Mesodermal cell (in vitro differentiated cells): ENCODE data around the gene VPREB1.

Source experiments
- H3K27ac ChIP-seq: 2 replicates; pipeline ENCODE4 v1.7.0; 2013; ENCODE audit warnings: mild to moderate bottlenecking, low read depth, low read length, moderate library complexity; ENCODE audit not compliant: severe bottlenecking
- H3K36me3 ChIP-seq: 2 replicates; pipeline ENCODE4 v1.7.1; 2013; ENCODE audit warnings: mild to moderate bottlenecking, low read length, moderate library complexity; ENCODE audit not compliant: control insufficient read depth, insufficient read depth
- H3K4me1 ChIP-seq: one replicate; pipeline ENCODE4 v1.7.1; 2013; ENCODE audit warnings: mild to moderate bottlenecking, low read length; ENCODE audit not compliant: insufficient read depth, control insufficient read depth, poor library complexity, severe bottlenecking
- H3K4me3 ChIP-seq: 2 replicates; pipeline ENCODE4 v1.7.0; 2013; ENCODE audit warnings: low read length, control low read depth, mild to moderate bottlenecking; ENCODE audit not compliant: insufficient read depth, poor library complexity, severe bottlenecking; ENCODE audit errors: extremely low read depth
- H3K9me3 ChIP-seq: 2 replicates; pipeline ENCODE4 v1.7.1; 2013; ENCODE audit warnings: mild to moderate bottlenecking, low read length, moderate library complexity; ENCODE audit not compliant: control insufficient read depth
- WGBS, 2 experiments: methylation state at CpG; one replicate each; pipeline ENCODE4 v1.1.5; 2013; ENCODE audit warnings: missing lambda C conversion rate in 2 of 2; ENCODE audit not compliant: insufficient coverage in 2 of 2; 5-methylcytosine and 5-hydroxymethylcytosine counted together

The VPREB1 gene

DNA sequence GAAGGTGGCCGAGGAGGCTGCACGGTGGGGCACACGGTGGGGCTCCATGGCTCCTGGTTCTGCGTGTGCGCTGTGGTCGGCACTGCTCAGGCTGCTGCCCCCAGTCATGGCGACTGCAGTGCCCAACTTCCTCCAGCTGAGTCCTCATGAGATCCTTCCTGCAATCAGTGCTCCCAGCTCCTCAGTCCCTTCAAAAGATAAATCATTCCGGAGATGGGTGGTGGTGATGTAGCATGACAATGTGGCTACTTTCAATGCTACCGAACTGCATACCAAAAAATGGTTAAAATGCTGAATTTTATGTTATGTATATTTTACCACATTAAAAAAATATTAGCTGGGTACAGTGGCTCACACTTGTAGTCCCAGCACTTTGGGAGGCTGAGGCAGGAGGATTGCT lies 14.1 kb upstream of the VPREB1 start:
- H3K27ac ChIP-seq = no peak overlapping the region
- no peaks in the 10 kb centered on the region for H3K36me3 ChIP-seq
- 79 to 88% methylated on average over 6 of the region's 9 CpGs for WGBS, 2 experiments
- no peaks in the 10 kb centered on the region for H3K9me3 ChIP-seq
- H3K4me3 ChIP-seq = no peak overlapping the region
- no peaks in the 10 kb centered on the region for H3K4me1 ChIP-seq

DNA sequence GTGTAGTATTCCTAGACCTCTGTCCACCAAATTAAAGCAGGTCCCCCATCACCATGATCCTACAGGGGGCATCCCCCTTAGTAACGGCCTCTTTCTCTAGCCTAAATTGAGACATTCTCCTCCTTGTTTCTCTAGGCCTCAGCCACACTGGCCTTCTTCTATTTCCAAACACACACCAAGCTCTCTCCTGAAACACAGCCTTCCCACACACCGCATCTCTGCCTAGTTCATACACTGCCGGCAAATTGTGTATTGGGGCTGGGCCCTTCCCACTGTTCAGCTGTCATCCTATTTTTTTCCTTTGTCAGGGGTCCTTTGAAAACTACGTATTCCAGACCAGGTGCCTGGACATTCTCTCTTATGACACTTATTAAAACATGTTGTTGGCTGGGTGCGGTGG lies 11.5 kb upstream of the VPREB1 start:
- WGBS, 2 experiments = 82 to 89% methylated on average over 4 to 5 of the region's 5 CpGs
- Histone ChIP-seq H3K27ac (no peak overlapping the region), H3K9me3 (no peaks in the 10 kb centered on the region), H3K4me1 (no peaks in the 10 kb centered on the region), H3K36me3 (no peaks in the 10 kb centered on the region), H3K4me3 (no peak overlapping the region)

DNA sequence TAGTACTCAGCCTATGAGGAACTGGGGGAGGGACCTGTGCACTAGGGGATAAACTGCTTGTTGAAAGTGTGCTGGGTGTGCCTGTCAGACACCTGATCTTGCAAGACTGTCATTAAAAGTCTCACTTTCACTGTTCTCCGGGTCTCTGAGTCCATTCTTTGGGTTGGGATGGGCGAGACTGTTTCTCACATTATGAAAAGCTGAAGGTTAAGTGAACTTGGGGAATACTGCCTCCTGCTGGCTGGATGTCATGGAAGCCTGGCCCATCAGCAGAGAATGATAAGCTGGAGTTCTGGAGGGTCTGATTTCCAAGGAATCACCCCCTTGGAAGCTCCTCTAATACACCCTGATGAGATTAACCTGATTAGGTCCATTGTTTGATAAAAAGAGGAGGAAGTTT lies 9.0 kb upstream of the VPREB1 start:
- Histone ChIP-seq H3K4me3 (no peak overlapping the region), H3K27ac (no peak overlapping the region), H3K9me3 (no peaks in the 10 kb centered on the region), H3K36me3 (no peaks in the 10 kb centered on the region), H3K4me1 (no peaks in the 10 kb centered on the region)
- WGBS, 2 experiments = 30% methylated on average over 2 of the region's 2 CpGs; no CpG with 5 or more reads in 1 of the 2 experiments

DNA sequence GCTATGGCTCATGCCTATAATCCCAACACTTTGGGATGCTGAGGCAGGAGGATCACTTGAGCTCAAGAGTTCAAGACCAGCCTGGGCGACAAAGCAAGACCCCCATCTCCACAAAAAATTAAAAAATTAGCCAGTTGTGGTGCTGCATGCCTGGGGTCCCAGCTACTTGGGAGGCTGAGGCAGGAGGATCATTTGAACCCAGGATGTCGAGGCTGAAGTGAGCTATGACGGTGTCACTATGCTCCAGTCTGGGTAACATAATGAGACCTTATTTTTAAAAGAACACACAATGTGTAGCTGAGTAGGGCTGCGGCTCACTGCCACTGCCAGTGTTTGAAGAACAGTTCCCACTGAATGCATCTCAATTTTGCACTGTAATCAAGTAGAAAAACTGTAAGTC lies 7.1 kb upstream of the VPREB1 start:
- no peak overlapping the region for H3K4me3 ChIP-seq
- H3K4me1 ChIP-seq = no peaks in the 10 kb centered on the region
- no peak overlapping the region for H3K27ac ChIP-seq
- H3K36me3 ChIP-seq = no peaks in the 10 kb centered on the region
- 83 to 87% methylated on average over 3 to 4 of the region's 4 CpGs for WGBS, 2 experiments
- no peaks in the 10 kb centered on the region for H3K9me3 ChIP-seq

DNA sequence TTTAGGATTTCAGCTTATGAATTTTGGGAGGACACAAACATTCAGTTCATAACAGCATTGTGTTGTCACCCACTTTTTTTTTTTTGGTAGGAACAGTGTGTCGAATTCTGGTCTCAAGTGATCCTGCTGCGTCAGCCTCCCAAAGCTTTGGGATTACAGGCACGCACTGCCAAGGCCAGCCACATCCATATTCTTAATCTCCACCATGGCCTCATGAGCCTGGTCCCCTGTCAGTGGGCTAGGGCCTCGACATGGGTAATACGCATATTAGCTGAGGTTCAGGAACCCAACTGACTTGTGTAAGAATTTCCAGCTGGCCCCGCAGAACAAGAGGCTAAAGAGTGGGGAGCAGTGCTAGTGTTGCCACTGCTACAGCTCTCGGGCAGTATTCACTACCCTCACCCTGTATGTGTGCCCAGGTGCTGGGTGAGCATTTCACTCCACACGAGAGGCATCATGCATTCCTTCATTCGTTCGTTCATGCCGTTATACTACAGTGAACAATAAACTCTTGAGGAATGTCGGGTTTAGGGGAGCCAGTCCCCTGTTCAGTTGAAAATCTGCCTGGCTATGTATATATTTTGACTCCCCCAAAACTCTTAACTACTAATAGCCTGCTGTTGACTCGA lies 5.2 kb upstream of the VPREB1 start:
- H3K4me3 ChIP-seq = no peak overlapping the region
- H3K9me3 ChIP-seq = no peaks in the 10 kb centered on the region
- no peaks in the 10 kb centered on the region for H3K4me1 ChIP-seq
- no peak overlapping the region for H3K27ac ChIP-seq
- no peaks in the 10 kb centered on the region for H3K36me3 ChIP-seq
- 75 to 83% methylated on average over 9 to 10 of the region's 13 CpGs for WGBS, 2 experiments

DNA sequence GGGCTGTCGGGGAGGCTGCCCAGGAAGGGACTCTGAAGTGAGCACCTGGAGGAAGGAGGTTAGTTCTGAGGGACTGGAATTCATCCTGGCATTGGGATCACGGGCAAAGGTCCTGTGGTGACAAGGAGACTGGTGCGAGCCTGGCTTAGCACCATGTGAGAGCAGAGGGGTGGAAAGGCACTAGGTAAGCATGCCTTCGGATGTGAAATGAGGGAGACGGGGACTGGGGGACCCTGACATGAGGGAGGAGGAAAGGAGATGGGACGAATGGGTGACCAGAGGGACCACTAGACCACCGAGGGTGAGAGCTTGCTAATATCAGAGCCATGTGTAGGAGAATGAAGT lies 3.1 kb upstream of the VPREB1 start:
- Histone ChIP-seq H3K4me3 (no peak overlapping the region), H3K36me3 (no peaks in the 10 kb centered on the region), H3K27ac (no peak overlapping the region), H3K4me1 (no peaks in the 10 kb centered on the region), H3K9me3 (no peaks in the 10 kb centered on the region)
- 77 to 79% methylated on average over 6 to 7 of the region's 7 CpGs for WGBS, 2 experiments

DNA sequence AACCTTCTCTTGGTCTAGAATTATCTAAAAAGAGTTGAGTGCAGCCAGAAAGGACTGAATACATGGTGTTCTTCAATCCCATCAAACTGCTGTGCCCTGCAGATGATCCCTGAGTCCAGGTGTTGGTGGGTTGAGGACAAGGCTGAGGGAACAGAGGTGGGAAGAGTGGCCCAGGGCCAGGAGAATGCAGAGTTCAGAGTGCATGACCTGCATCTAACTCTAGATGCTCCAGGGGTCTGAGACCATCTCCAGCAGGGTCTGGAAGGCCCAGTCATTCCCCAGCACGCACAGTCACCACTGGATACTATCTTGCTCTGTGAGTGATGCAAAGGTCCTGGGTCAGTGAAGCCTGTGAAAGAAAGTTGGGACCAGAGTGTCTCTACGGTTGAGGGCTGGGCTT lies 2.1 kb upstream of the VPREB1 start:
- H3K9me3 ChIP-seq = no peaks in the 10 kb centered on the region
- H3K36me3 ChIP-seq = no peaks in the 10 kb centered on the region
- no peaks in the 10 kb centered on the region for H3K4me1 ChIP-seq
- 67% methylated on average over 1 of the region's 2 CpGs; no CpG with 5 or more reads in 1 of the 2 experiments for WGBS, 2 experiments
- no peak overlapping the region for H3K4me3 ChIP-seq
- no peak overlapping the region for H3K27ac ChIP-seq

DNA sequence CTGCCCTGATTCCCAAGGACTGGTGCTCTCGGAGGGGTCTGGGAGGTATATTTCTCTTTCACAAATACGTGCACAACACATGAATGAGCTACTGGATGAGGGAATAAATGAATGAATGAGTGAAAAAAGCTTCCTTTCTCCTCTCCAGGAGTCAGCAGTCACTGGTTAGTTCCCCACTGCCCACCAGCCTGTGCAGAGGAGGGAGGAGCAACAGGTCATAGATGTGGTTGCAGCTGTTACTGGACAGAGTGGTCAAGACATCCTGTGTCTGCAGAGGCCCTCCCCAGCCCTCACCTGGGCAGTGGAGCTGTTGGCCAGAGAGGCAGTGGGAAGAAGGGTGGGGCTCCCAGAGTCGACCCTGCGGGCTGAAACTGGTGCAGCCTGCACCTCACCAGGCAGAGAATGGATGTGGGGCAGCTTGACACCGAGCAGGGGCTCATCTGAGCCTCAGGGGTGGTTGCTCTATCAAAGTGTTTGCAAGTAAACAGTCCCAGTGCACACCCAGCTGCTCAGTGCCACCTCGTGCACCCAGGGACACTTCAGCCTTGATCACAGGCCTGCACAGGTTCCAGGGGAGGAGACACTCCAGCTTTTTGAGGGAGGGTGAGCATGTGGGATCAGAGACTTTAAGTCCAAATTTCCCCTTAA lies 1.4 kb upstream of the VPREB1 start:
- no peak overlapping the region for H3K27ac ChIP-seq
- no peak overlapping the region for H3K4me3 ChIP-seq
- H3K4me1 ChIP-seq = no peaks in the 10 kb centered on the region
- H3K9me3 ChIP-seq = no peaks in the 10 kb centered on the region
- no peaks in the 10 kb centered on the region for H3K36me3 ChIP-seq
- WGBS, 2 experiments = 51 to 54% methylated on average over 2 to 4 of the region's 6 CpGs

DNA sequence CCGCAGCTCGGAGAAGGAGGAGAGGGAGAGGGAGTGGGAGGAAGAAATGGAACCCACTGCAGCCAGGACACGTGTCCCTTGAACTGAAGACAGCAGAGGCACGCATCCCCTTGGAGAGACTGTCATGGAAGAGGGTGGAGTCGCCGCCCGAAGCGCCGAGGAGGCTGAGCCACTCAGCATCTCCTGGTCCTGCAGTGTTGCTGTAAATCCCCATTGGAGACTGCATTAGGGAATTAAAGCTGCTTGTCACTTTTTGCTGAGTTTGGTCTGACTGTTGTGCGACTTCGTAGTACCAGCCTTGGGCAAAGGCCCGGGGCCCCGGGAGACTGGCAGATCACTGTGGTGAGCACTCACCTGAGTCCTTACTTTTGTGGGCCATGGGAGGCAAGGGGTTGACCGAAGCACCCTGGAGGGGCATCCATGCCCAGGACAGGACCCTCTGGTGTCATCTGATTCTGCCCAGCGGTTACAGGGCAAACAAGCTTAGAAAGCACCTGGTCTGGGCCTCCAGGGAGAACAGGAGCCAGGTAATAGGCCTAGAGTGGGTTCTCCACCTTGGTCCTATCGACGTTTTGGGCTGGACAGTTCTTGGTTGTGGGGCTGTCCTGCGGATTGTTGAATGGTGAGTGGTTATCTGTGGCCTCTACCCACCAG lies 797 bp downstream of the VPREB1 start:
- no peak overlapping the region for H3K27ac ChIP-seq
- H3K9me3 ChIP-seq = no peaks in the 10 kb centered on the region
- no peaks in the 10 kb centered on the region for H3K4me1 ChIP-seq
- H3K36me3 ChIP-seq = no peaks in the 10 kb centered on the region
- whole genome bisulfite sequencing, 2 experiments = 62 to 71% methylated on average over 14 to 17 of the region's 18 CpGs
- H3K4me3 ChIP-seq = no peak overlapping the region

DNA sequence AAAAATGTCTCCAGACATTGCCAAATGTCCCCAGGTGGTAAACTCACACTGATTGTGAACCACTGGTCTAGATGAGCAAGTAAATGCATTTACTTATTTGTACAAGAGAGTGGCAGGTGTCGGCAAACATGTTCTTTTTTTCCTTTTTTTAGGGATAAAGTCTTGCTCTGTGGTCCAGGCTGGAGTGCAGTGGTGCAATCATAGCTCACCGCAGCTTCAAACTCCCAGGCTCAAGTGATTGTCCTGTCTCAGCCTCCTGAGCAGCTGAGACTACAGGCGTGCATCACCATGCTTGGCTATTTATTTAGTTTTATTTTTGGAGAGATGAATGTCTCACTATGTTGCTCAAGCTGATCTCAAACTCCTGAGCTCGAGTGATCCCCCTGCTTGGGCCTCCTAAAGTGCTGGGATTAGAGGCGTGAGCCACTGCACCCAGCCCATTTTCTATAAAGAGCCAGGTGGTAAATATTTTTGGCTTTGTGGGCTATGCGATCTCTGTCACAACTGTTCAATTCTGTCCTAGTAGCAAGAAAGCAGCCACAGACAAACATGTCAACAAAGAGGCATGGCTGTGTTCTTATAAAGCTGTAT lies 1.4 kb downstream of the VPREB1 start:
- H3K9me3 ChIP-seq = no peaks in the 10 kb centered on the region
- H3K36me3 ChIP-seq = no peaks in the 10 kb centered on the region
- WGBS, 2 experiments = 75 to 82% methylated on average over 4 of the region's 6 CpGs
- no peak overlapping the region for H3K4me3 ChIP-seq
- no peaks in the 10 kb centered on the region for H3K4me1 ChIP-seq
- H3K27ac ChIP-seq = no peak overlapping the region

DNA sequence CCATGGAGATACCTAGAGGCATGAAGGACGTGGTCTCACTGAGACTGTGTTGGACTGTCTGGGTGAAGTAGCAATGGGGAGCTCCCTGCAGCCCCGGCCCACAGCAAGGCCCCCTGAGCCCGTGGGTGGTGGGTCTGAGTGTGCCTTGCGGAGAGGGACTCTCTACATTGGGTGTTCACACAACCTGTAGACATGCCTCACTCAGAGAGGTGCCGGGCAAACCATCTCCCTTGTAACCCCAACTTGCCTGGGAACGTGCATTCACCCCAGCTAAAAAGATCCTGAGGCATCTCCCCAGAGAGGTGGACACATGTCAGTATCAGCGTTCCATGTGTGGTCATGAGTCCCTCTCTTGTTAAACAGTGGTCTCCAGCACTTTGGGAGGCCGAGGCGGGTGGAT lies 2.1 kb downstream of the VPREB1 start:
- H3K9me3 ChIP-seq = no peaks in the 10 kb centered on the region
- H3K36me3 ChIP-seq = no peaks in the 10 kb centered on the region
- H3K4me3 ChIP-seq = no peak overlapping the region
- H3K27ac ChIP-seq = no peak overlapping the region
- 64 to 72% methylated on average over 5 to 9 of the region's 9 CpGs for WGBS, 2 experiments
- H3K4me1 ChIP-seq = no peaks in the 10 kb centered on the region
